Aorta (tissue), 5 donors: ENCODE measurements around the gene TRABD2B. TPM values are rescaled to one million over a fixed set of nuclear protein-coding genes. Genes with fewer than 3 reads are reported as not detected.

Source experiments
- ATAC-seq: fragments of 200-7000 bp; cut with Tn5 transposase; one replicate; pipeline ENCODE4 v1.9.1; 2022; ENCODE audit warnings: moderate library complexity; ENCODE audit not compliant: low FRiP score
- DNase-seq, 2 donors: peaks; one replicate each; pipeline ENCODE4 v3.0.0-alpha.2; 2020
- H3K27ac ChIP-seq, 2 donors: one replicate each; pipeline ENCODE4 v1.5.1; 2013; ENCODE audit warnings: low read length in 2 of 2, mild to moderate bottlenecking in 2 of 2, moderate library complexity in 2 of 2, control low read depth in 1 of 2, inconsistent platforms in 1 of 2, low read depth in 1 of 2
- H3K27me3 ChIP-seq, 2 donors: one replicate each; pipeline ENCODE4 v1.6.1; 2013; ENCODE audit warnings: control low read depth in 1 of 2, low read length in 1 of 2, mild to moderate bottlenecking in 1 of 2, moderate library complexity in 1 of 2; ENCODE audit not compliant: insufficient read depth in 2 of 2, control insufficient read depth in 1 of 2
- H3K36me3 ChIP-seq, 2 donors: one replicate each; pipeline ENCODE4 v1.6.1; 2013; ENCODE audit warnings: control low read depth in 1 of 2, low read length in 1 of 2, mild to moderate bottlenecking in 1 of 2; ENCODE audit not compliant: insufficient read depth in 2 of 2, control insufficient read depth in 1 of 2
- H3K4me1 ChIP-seq, 2 donors: one replicate each; pipeline ENCODE4 v1.6.1; 2013; ENCODE audit warnings: low read length in 2 of 2, control low read depth in 1 of 2, mild to moderate bottlenecking in 1 of 2, moderate library complexity in 1 of 2; ENCODE audit not compliant: insufficient read depth in 2 of 2, control insufficient read depth in 1 of 2
- H3K4me3 ChIP-seq, 2 donors: one replicate each; pipeline ENCODE4 v1.5.1; 2013; ENCODE audit warnings: low read length in 2 of 2, control low read depth in 1 of 2, mild to moderate bottlenecking in 1 of 2
- H3K9me3 ChIP-seq: one replicate; pipeline ENCODE4 v1.6.1; 2013; ENCODE audit warnings: mild to moderate bottlenecking, low read length; ENCODE audit not compliant: control insufficient read depth
- WGBS, 2 donors: extraction: QIAGEN DNeasy Blood & Tissue Kit; methylation state at CpG; one replicate each; pipeline ENCODE4 v1.1.7; 2013; 5-methylcytosine and 5-hydroxymethylcytosine counted together
- intact Hi-C, 2 donors: fragments of 100-400 bp; cut with DNase I; formaldehyde crosslinking; loops; one replicate each; pipeline versions ENCODE4 v1.14.2 to v1.15.0; 2022
- polyA plus RNA-seq, 2 donors: library from polyadenylated mRNA; stranded (reverse); fragments of 200-250 nt; gene quantifications; one replicate each; pipeline ENCODE4 v1.2.3, GENCODE V29; 2013
- total RNA-seq, 2 donors: library from RNA; stranded (reverse); fragmentation: NEBNext Ultra II Directional; extraction: Animal tissue kit (Norgen Biotek cat#: 25700); gene quantifications; one replicate each; pipeline ENCODE4 v1.2.1, GENCODE V29; 2021
- donor health status: healthy with polysubstance abuse.
- donor health status: Bipolar disorder and iron deficiency.
- donor health status: DM: no; HTN: no; CAD: no.
- donor health status: DM: no; HTN: no; CAD: no.
- donor health status: DM: yes; HTN: yes; CAD: no.

TRABD2B gene
- total and polyA plus RNA-seq, 4 donors = 6.0 to 13.3 (median 8.5) TPM

DNA sequence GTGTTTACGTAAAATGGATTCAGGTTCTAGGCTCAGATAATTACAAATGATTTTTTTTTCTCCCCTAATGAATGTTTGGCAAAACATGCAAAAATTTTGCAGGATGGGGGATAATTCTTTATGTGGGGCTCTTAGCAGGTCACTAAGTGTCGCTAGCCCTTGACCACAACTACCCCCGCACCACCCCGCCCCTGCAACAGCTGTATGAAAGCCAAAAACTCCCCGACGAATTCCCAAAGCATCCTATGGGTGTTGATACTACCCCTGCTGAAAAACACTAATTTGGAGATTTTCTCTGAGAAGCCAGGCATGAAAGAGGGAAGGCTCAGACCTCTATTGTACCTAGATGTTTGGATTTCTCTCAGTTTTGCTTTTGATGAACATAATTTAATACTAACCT is 243.0 kb downstream of the TRABD2B start:
- ATAC-seq = no peak

DNA sequence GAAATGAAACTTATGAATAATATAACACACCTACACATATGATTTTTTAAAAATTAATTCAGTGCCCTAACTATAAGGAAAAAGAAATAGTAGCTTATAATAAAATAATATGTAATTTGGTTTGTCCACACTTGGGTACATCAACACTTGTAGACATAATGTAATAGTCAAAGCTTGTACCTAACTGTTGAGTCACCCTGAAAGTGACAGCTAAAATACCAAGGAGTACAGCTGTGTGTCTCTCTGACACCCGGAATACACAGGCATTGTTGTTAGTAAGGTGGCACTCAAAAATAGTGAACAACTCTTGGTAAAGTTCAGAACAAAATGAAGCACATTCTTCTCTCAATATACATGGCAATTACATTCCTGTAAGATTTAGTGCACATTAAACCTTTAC is 243.4 kb downstream of the TRABD2B start:
- H3K4me1 ChIP-seq = peaks cover 0 to 5% of the 10 kb centered on the region in 2 donors
- ATAC-seq = no peak
- no peak for DNase-seq
- WGBS, 2 donors = 80 to 94% methylated on average over 1 of the region's 1 CpG
- H3K9me3 ChIP-seq = no peaks in the 10 kb centered on the region
- intact Hi-C loops = no loop called here
- no peak overlapping the region for H3K4me3 ChIP-seq
- no peaks in the 10 kb centered on the region for H3K36me3 ChIP-seq
- H3K27me3 ChIP-seq = no peaks in the 10 kb centered on the region
- H3K27ac ChIP-seq = no peak overlapping the region

More for the DNA sequence above, 243.0 kb downstream of the TRABD2B start:
- no peak overlapping the region for H3K27ac ChIP-seq
- intact Hi-C loops = no loop called here
- H3K36me3 ChIP-seq = no peaks in the 10 kb centered on the region
- no peak overlapping the region for H3K4me3 ChIP-seq
- H3K9me3 ChIP-seq = no peaks in the 10 kb centered on the region
- H3K27me3 ChIP-seq = no peaks in the 10 kb centered on the region
- peaks cover 0 to 8% of the 10 kb centered on the region in 2 donors for H3K4me1 ChIP-seq
- 91 to 96% methylated on average over 6 of the region's 6 CpGs for WGBS, 2 donors
- no peak for DNase-seq

DNA sequence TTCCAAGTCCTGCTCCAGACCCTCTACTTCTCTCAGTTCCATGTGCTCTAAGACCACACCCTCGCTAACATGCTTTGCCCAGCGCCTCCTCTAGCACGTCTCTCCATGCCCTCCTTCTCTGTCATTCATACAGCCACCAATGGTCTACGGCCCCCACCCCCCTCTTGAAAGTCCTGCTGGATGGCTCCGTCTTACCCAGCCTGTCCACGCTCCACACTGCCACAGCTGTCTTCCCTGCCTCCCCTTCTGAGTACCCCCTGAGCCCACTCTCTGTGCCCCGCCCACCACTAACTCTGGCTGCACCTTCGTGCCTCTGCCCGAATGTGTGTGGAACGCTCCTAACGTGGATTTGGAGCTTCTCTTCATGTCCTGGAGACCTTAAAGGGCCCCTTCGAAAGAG is 244.6 kb downstream of the TRABD2B start:
- WGBS, 2 donors = 20 to 24% methylated on average over 12 of the region's 12 CpGs
- H3K4me3 ChIP-seq = no peak overlapping the region
- intact Hi-C loops = no loop called here
- no peak for DNase-seq
- no peaks in the 10 kb centered on the region for H3K27me3 ChIP-seq
- ATAC-seq = peak; percentile 36
- H3K36me3 ChIP-seq = no peaks in the 10 kb centered on the region
- peak overlapping the region in 1 of 2 donors; percentile 84 for H3K27ac ChIP-seq
- H3K4me1 ChIP-seq = peaks cover 0 to 4% of the 10 kb centered on the region in 2 donors
- no peaks in the 10 kb centered on the region for H3K9me3 ChIP-seq

DNA sequence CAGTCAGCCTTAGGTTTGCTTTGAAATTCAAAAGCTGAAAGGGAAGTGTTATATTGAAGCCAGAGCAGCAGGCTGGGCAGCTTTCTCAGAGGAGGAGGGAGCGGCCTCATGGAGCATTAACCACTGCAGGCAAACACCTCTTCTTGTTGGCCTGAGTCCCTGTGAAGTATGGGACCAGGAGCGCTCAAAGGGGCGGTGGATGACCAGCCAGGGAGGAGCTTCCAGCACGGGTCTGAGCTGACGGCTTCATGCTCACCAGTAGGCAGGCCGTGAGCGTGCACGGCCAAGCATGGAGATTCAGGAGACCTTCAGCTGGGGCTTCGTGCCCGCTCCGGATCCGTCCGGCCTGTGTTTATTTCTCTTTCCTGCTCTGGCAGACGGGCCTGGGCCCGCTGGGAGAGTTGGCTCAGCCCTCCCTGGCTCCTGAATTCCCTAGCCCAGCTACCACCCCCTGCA is 245.2 kb downstream of the TRABD2B start:
- intact Hi-C loops = no loop called here
- Histone ChIP-seq H3K36me3 (no peaks in the 10 kb centered on the region), H3K27ac (peak overlapping the region; percentile 16 to 84), H3K4me3 (no peak overlapping the region), H3K9me3 (no peaks in the 10 kb centered on the region), H3K27me3 (no peaks in the 10 kb centered on the region), H3K4me1 (peaks cover 0 to 4% of the 10 kb centered on the region in 2 donors)
- ATAC-seq (peak; percentile 88), DNase-seq (peak; percentile 79 to 88)
- WGBS, 2 donors = 2 to 5% methylated on average over 15 of the region's 15 CpGs

DNA sequence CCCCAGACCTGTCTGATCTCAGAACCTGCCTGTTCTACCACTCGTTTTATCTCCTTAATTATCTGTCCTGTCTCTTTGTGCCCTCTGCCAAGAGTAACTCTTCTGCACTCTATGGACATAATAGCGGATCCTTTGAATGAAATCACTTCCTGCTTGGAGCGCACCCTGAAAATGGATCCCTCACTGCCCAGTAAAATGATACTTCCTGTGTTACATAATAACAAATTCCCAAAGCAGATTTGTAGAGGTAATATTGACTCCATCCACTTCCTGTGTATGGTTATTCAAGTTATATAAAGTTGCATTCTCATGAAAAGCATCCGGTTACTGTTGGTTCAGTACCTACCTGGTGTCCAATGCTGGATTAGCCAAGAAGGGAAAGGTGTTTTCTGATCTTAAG is 246.0 kb downstream of the TRABD2B start:
- WGBS, 2 donors = 90 to 95% methylated on average over 4 of the region's 4 CpGs
- Histone ChIP-seq H3K36me3 (no peaks in the 10 kb centered on the region), H3K9me3 (no peaks in the 10 kb centered on the region), H3K27me3 (no peaks in the 10 kb centered on the region), H3K27ac (peak overlapping the region in 1 of 2 donors; percentile 16), H3K4me3 (no peak overlapping the region), H3K4me1 (peaks cover 0 to 4% of the 10 kb centered on the region in 2 donors)
- DNase-seq (no peak), ATAC-seq (no peak)
- intact Hi-C loops = no loop called here

DNA sequence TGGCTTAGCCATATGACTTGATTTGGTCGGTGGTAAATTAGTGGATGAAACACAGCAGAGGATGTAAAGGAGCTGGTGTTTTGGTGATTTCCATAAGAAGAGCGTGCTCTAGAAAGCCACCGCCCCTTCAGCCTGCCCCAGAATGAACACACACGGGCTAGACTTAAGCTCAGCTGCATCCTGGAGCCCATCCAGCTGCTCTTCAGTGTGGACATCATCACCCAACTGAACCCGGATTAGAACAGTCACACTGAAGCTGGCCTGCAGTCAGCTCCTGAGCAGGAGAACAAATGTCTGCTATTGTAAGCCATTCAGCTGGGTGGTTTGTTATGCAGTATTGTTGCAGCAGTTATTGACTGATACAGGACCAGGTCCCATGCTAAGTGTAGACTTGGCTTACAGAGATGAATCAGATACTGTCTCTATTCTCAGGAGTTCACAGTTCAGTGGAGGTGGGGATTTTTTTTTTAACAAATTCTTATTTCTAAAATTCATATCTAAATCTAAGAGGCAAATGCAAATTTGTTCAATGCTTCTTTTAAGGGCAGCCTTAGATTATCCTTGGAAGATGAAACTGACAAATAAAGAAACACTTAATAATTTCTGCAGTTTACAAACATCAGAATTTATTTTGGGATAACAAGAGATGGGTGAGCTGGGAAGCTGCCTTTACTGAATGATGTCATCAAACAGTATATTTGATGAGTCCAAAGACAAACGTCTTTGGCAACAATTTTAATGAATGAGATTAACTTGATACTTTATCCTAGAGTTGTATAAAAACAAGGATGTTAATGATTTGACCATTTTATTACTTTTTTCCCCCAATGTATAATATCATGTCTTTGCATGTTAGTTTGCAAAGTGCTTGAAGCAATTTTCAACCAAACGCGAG is 251.2 kb downstream of the TRABD2B start:
- Histone ChIP-seq H3K4me1 (no peaks in the 10 kb centered on the region), H3K27ac (no peak overlapping the region), H3K36me3 (no peaks in the 10 kb centered on the region), H3K9me3 (no peaks in the 10 kb centered on the region), H3K27me3 (no peaks in the 10 kb centered on the region), H3K4me3 (no peak overlapping the region)
- ATAC-seq (no peak), DNase-seq (no peak)
- intact Hi-C loops = no loop called here
- WGBS, 2 donors = 87 to 91% methylated on average over 8 of the region's 8 CpGs

DNA sequence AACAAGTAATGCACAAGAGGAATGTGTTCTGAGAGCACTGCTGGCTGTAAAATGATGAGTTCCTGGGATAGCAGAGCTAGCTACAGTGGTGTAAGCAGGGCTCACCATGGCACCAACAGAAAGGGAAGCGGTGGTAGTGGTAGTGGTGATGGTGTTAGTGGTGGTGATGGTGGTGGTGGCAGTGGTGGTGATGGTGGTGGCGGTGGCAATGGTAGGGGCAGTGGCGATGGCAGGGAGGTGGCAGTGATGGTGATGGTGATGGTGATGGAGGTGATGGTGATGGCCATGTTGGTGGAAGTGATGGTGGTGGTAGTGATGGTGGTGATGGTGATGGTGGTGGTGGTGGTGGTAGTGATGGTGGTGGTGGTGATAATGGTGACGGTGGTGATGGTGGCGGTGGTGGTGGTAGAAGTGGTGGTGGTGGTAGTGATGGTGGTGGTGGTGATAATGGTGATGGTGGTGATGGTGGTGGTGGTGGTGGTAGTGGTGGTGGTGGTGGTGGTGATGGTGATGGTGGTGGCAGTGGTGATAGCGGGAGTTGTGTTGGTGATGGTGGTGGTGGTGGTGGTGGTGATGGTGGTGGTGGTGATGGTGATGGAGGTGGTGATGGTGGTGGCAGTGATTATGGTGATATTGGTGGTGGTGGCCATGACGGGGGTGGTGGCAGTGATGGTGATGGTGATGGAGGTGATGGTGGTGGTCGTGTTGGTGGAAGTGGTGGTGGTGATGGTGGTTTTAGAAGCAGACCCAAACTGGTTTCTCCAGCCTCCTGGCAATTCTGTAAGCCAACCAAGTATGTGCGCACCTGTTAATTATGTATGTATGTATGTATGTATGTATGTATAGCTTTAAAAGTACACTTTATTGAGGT is 254.1 kb downstream of the TRABD2B start:
- H3K36me3 ChIP-seq = no peaks in the 10 kb centered on the region
- intact Hi-C loops = no loop called here
- WGBS, 2 donors = 93 to 94% methylated on average over 8 to 9 of the region's 9 CpGs
- no peak overlapping the region for H3K4me3 ChIP-seq
- no peak overlapping the region for H3K27ac ChIP-seq
- no peaks in the 10 kb centered on the region for H3K27me3 ChIP-seq
- H3K9me3 ChIP-seq = no peaks in the 10 kb centered on the region
- DNase-seq (no peak), ATAC-seq (no peak)
- H3K4me1 ChIP-seq = no peaks in the 10 kb centered on the region

DNA sequence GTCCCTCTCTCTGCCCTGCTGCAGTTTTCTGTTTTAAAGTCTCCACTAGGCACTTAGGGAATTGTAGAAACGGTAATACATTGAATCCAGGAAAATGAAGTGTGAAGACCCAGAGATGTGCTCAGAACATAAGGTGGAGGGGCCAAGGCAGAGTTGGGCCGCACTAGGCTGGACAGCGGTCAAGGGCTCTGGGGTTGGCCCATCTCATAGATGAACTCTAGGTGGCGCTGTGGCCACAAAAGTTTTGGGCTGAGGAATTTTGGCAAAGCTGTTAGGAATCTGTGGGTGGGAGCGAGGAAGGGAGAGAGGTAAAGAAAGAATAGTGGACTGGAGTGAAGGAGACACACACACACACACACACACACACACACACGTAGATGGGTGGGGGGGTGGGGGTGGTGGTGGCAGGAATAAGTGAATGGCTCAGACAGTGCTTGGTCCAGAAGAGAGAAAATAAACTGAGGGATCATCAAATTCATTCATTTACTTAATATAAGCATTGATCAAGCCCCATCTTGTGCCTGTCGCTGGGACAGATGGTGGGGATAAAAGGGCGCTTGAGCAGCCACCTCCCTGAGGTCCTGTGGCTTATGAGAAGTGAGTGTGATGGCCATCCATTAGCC is 258.5 kb downstream of the TRABD2B start:
- WGBS, 2 donors = 18% methylated on average over 7 to 8 of the region's 8 CpGs
- no peaks in the 10 kb centered on the region for H3K9me3 ChIP-seq

More for the DNA sequence above, 258.5 kb downstream of the TRABD2B start:
- ATAC-seq (peak; percentile 90), DNase-seq (peak; percentile 64 to 88)
- no peaks in the 10 kb centered on the region for H3K36me3 ChIP-seq
- no peaks in the 10 kb centered on the region for H3K27me3 ChIP-seq
- intact Hi-C loops = loop anchor here (5.0 to 10.0 kb wide), 5 partner anchors 194 to 466 kb away; partner anchors contain the start of gene TRABD2B (in 1 of the 2)
- H3K4me1 ChIP-seq = no peaks in the 10 kb centered on the region
- no peak overlapping the region for H3K4me3 ChIP-seq
- no peak overlapping the region for H3K27ac ChIP-seq
